ENCODE data around the gene RABGAP1L.

DNA sequence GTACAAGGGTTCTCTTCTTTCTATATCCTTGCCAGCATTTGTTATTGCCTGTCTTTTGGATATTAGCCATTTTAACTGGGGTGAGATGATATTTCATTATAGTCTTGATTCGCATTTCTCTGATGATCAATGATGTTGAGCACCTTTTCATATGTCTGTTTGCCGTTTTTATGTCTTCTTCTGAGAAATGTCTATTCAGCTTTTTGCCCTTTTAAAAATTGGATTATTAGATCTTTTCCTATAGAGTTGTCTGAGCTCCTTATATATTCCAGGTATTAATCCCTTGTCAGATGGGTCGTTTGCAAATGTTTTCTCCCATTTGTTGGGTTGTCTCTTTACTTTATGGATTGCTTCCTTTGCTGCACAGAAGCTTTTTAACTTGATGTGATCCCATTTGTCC lies 883.3 kb downstream of the RABGAP1L start:
- TF ChIP-seq, protein P1, sequence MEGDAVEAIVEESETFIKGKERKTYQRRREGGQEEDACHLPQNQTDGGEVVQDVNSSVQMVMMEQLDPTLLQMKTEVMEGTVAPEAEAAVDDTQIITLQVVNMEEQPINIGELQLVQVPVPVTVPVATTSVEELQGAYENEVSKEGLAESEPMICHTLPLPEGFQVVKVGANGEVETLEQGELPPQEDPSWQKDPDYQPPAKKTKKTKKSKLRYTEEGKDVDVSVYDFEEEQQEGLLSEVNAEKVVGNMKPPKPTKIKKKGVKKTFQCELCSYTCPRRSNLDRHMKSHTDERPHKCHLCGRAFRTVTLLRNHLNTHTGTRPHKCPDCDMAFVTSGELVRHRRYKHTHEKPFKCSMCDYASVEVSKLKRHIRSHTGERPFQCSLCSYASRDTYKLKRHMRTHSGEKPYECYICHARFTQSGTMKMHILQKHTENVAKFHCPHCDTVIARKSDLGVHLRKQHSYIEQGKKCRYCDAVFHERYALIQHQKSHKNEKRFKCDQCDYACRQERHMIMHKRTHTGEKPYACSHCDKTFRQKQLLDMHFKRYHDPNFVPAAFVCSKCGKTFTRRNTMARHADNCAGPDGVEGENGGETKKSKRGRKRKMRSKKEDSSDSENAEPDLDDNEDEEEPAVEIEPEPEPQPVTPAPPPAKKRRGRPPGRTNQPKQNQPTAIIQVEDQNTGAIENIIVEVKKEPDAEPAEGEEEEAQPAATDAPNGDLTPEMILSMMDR (IDR thresholded peaks at IDR 0.05), result no peak
- TF ChIP-seq POLR2A (IDR thresholded peaks at IDR 0.05), result no peak

Measured in Peyer's patch (tissue), 4 donors.